GM13977 (cell line): Measurements from ENCODE around the gene LEUTX.
A peak's percentile ranks its signal among the peaks of the same experiment; 100 is the strongest.

Experiments used
- DNase-seq: peaks from one replicate; pipeline ENCODE4 v3.0.0; 2012; ENCODE audit warnings: low spot score
- CTCF ChIP-seq: IDR thresholded peaks from 2 replicates; pipeline ENCODE4 v1.5.1; 2012; ENCODE audit warnings: mild to moderate bottlenecking, control low read depth; ENCODE audit not compliant: insufficient read depth; ENCODE audit errors: extremely low read depth, missing control alignments
- in situ Hi-C: fragments of 300-500 bp; cut with MboI; formaldehyde crosslinking; loops from one replicate; pipeline ENCODE4 v1.12.0; 2022; ENCODE audit warnings: low sequenced_read_pairs, low pct_unique_long_range_greater_than_20kb, mixed read lengths, inconsistent platforms; ENCODE audit not compliant: unreplicated experiment

Gene LEUTX

GRCh38 chr19:39778763-39779162 lies at the start of gene LEUTX:
Gene LEUTX (plus strand): TSS chr19:39778854. CDS start chr19:39778921, 67 bp downstream.
- TF ChIP-seq CTCF: no peak
- in situ Hi-C loops: no loop called here
- peak; percentile 28 for DNase-seq

- in situ Hi-C loops: no loop called here
- no peak for DNase-seq
- TF ChIP-seq CTCF: no peak
Observed at GRCh38 chr19:39729594-39729993, 49.1 kb upstream of the LEUTX start.

- no peak for DNase-seq
- in situ Hi-C loops: no loop called here
- no peak for TF ChIP-seq CTCF
Observed at GRCh38 chr19:39731685-39732084, 47.0 kb upstream of the LEUTX start.

- no peak for TF ChIP-seq CTCF
- in situ Hi-C loops: no loop called here
- DNase-seq: no peak
Observed at GRCh38 chr19:39733841-39734240, 44.8 kb upstream of the LEUTX start.

- in situ Hi-C loops: no loop called here
- no peak for DNase-seq
- TF ChIP-seq CTCF: no peak
Observed at GRCh38 chr19:39735688-39736087, 43.0 kb upstream of the LEUTX start.

- in situ Hi-C loops: no loop called here
- no peak for DNase-seq
- no peak for TF ChIP-seq CTCF
Observed at GRCh38 chr19:39736088-39736487, 42.6 kb upstream of the LEUTX start.

- in situ Hi-C loops: no loop called here
- no peak for DNase-seq
- TF ChIP-seq CTCF: no peak
Observed at GRCh38 chr19:39737351-39737750, 41.3 kb upstream of the LEUTX start.
